ENCODE data around the gene WNT7B.

Gene WNT7B

DNA sequence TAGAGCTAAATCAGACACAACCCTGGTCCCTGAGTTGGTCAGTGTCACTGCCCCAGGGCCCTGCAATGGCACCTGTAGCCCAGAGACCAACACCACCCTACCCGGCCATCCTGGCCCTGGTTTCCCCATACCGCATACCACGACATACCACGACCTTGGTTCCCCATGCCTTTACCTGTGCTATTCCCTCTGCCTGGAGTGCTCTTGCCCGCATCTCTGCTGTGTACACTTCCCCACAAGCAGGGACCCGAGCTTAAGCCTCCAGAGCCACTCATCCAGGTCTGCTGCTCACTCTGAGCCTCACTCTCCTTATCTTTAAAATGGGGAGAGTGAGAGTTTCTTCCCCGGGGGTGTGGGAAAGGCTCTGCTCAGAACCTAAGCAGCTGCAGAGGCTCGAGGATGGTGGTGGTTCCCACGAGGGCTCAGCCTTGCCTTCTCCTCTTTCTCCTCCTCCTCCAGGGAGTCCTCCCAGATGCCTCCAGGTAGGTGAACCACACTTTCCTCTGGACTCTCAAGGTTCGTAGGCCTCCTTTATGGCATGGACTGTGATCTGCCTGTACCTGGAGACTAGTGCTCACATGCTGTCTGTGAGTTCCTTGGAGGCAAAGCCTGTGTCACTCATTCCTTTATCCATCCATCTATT is 48.1 kb downstream of the WNT7B start:
- no peaks in the 10 kb centered on the region for H4K20me1 ChIP-seq (ENCODE audit: insufficient read depth, low read length, poor library complexity, severe bottlenecking)
- H3F3A ChIP-seq (ENCODE audit: low read depth): no peaks in the 10 kb centered on the region
- no peaks in the 10 kb centered on the region; the same call in 1 of the 2 replicates for H3K36me3 ChIP-seq (ENCODE audit: insufficient read depth, low read length)
- no peaks in the 10 kb centered on the region for H3K9me3 ChIP-seq (ENCODE audit: insufficient read depth, low read depth, low read length)
- H3K4me1 ChIP-seq (ENCODE audit: insufficient read depth, low read length, poor library complexity, severe bottlenecking): no peaks in the 10 kb centered on the region
- no peak overlapping the region for H2AFZ ChIP-seq (ENCODE audit: low read length)
- H3K4me3 ChIP-seq (ENCODE audit: low read length, poor library complexity, severe bottlenecking): no peak overlapping the region
- no peaks in the 10 kb centered on the region for H3K79me2 ChIP-seq (ENCODE audit: insufficient read depth, low read length)
- no peak overlapping the region for H3K9ac ChIP-seq (ENCODE audit: low read depth, low read length, poor library complexity, severe bottlenecking)
- H3K27me3 ChIP-seq (ENCODE audit: insufficient read depth, low read length, poor library complexity, severe bottlenecking): no peaks in the 10 kb centered on the region
- no peak for TF ChIP-seq EZH2phosphoT487 (IDR thresholded peaks at IDR 0.05; ENCODE audit: borderline replicate concordance)
- TF ChIP-seq, protein P1, sequence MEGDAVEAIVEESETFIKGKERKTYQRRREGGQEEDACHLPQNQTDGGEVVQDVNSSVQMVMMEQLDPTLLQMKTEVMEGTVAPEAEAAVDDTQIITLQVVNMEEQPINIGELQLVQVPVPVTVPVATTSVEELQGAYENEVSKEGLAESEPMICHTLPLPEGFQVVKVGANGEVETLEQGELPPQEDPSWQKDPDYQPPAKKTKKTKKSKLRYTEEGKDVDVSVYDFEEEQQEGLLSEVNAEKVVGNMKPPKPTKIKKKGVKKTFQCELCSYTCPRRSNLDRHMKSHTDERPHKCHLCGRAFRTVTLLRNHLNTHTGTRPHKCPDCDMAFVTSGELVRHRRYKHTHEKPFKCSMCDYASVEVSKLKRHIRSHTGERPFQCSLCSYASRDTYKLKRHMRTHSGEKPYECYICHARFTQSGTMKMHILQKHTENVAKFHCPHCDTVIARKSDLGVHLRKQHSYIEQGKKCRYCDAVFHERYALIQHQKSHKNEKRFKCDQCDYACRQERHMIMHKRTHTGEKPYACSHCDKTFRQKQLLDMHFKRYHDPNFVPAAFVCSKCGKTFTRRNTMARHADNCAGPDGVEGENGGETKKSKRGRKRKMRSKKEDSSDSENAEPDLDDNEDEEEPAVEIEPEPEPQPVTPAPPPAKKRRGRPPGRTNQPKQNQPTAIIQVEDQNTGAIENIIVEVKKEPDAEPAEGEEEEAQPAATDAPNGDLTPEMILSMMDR (conservative IDR thresholded peaks at IDR 0.05; ENCODE audit: low read length): no peak
- H3K4me2 ChIP-seq (ENCODE audit: low read depth, low read length, poor library complexity, severe bottlenecking): no peak overlapping the region
- no peaks in the 10 kb centered on the region for H3K9me2 ChIP-seq (replicated peaks; ENCODE audit: low read depth, low read length)

DNA sequence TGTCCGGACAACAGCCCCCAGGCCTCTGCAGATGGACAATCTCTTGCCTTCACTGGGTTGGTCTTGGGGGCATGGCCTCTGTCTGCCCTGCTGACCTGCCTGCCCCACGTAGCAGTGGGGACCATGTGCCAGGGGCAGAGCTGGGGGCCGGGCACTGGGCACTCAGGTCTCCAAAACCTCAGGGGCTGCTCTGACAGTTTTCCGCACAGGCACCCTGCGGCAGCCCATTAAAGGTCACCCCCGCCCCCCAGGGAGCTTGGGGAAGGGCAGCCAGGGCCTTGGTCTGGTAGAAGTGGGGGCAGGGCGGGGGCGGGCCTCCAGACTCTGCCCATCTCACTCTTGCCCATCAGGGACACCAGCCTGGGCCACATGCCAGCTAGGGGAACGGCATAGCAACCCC is 49.9 kb downstream of the WNT7B start:
- Histone ChIP-seq H3K36me3 (ENCODE audit: insufficient read depth, low read length) (peaks cover 6% of the 10 kb centered on the region; the same call in 1 of the 2 replicates), H3K9ac (ENCODE audit: low read depth, low read length, poor library complexity, severe bottlenecking) (no peak overlapping the region), H4K20me1 (ENCODE audit: insufficient read depth, low read length, poor library complexity, severe bottlenecking) (no peaks in the 10 kb centered on the region), H2AFZ (ENCODE audit: low read length) (no peak overlapping the region), H3K9me2 (replicated peaks; ENCODE audit: low read depth, low read length) (no peaks in the 10 kb centered on the region), H3K27me3 (ENCODE audit: insufficient read depth, low read length, poor library complexity, severe bottlenecking) (no peaks in the 10 kb centered on the region), H3F3A (ENCODE audit: low read depth) (no peaks in the 10 kb centered on the region), H3K4me2 (ENCODE audit: low read depth, low read length, poor library complexity, severe bottlenecking) (no peak overlapping the region), H3K9me3 (ENCODE audit: insufficient read depth, low read depth, low read length) (no peaks in the 10 kb centered on the region), H3K4me1 (ENCODE audit: insufficient read depth, low read length, poor library complexity, severe bottlenecking) (no peaks in the 10 kb centered on the region), H3K4me3 (ENCODE audit: low read length, poor library complexity, severe bottlenecking) (no peak overlapping the region), H3K79me2 (ENCODE audit: insufficient read depth, low read length) (no peaks in the 10 kb centered on the region)
- no peak for TF ChIP-seq EZH2phosphoT487 (IDR thresholded peaks at IDR 0.05; ENCODE audit: borderline replicate concordance)
- TF ChIP-seq, protein P1 (conservative IDR thresholded peaks at IDR 0.05; ENCODE audit: low read length): no peak

DNA sequence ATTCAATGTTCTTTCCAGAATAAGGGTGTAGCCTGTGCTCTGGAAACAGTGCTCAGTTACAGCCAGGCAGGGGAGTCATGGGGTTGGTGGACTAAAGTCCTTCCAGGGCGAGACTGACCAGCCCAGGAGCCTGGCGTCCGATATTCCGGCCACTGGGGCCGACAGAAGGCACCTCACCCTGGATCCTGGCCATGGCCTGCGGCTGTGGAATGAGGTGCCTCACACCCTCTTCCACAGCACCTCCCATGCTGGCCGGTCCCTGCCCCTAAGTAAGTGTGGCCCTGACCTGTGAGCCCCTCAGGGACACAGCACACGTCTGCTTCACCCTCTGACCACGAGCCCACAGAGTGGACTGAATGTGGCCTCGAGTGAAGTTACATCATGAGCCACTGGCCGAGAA is 50.5 kb downstream of the WNT7B start:
- H3K4me3 ChIP-seq (ENCODE audit: low read length, poor library complexity, severe bottlenecking): no peak overlapping the region
- no peak overlapping the region for H2AFZ ChIP-seq (ENCODE audit: low read length)
- H3K9me2 ChIP-seq (replicated peaks; ENCODE audit: low read depth, low read length): no peaks in the 10 kb centered on the region
- no peaks in the 10 kb centered on the region for H3K4me1 ChIP-seq (ENCODE audit: insufficient read depth, low read length, poor library complexity, severe bottlenecking)
- H3K4me2 ChIP-seq (ENCODE audit: low read depth, low read length, poor library complexity, severe bottlenecking): no peak overlapping the region
- H3K79me2 ChIP-seq (ENCODE audit: insufficient read depth, low read length): no peaks in the 10 kb centered on the region
- no peak for TF ChIP-seq EZH2phosphoT487 (IDR thresholded peaks at IDR 0.05; ENCODE audit: borderline replicate concordance)
- TF ChIP-seq, protein P1 (conservative IDR thresholded peaks at IDR 0.05; ENCODE audit: low read length): no peak
- no peaks in the 10 kb centered on the region for H4K20me1 ChIP-seq (ENCODE audit: insufficient read depth, low read length, poor library complexity, severe bottlenecking)
- no peak overlapping the region for H3K9ac ChIP-seq (ENCODE audit: low read depth, low read length, poor library complexity, severe bottlenecking)
- peaks cover 8% of the 10 kb centered on the region; the same call in 1 of the 2 replicates for H3K36me3 ChIP-seq (ENCODE audit: insufficient read depth, low read length)
- H3K27me3 ChIP-seq (ENCODE audit: insufficient read depth, low read length, poor library complexity, severe bottlenecking): no peaks in the 10 kb centered on the region
- no peaks in the 10 kb centered on the region for H3K9me3 ChIP-seq (ENCODE audit: insufficient read depth, low read depth, low read length)
- H3F3A ChIP-seq (ENCODE audit: low read depth): no peaks in the 10 kb centered on the region

Data from Loucy (cell line).